ENCODE results near the gene HCAR1.

The HCAR1 gene, protein sequence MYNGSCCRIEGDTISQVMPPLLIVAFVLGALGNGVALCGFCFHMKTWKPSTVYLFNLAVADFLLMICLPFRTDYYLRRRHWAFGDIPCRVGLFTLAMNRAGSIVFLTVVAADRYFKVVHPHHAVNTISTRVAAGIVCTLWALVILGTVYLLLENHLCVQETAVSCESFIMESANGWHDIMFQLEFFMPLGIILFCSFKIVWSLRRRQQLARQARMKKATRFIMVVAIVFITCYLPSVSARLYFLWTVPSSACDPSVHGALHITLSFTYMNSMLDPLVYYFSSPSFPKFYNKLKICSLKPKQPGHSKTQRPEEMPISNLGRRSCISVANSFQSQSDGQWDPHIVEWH

GRCh38 chr12:122730215-122731014 is at the start of gene HCAR1:
Gene HCAR1 (minus strand): TSS chr12:122730844. CDS start chr12:122730339, 505 bp downstream.
- no peak for TF ChIP-seq CTCF (conservative IDR thresholded peaks at IDR 0.05)
- peak within 1 kb of the TSS; percentile 58 for H3K27ac ChIP-seq

DNA sequence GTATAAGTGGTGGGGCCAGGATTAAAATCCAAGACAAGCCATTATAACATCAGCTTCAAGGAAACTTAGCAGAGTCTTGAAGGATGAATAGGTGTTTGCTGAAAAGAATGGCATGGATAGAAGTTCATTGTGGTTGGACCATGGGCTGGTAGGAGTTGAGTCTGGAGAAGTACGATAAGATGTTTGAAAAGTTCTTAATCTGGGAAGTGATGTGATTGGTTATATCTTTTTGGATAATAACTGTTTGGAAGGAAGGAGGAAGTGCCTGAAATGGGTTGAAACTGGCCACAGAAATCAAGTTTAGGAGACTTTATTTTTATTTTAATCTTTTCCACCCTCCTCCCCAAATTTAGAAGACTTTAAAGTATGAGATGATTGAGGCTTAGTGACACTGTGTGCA is 26.9 kb upstream of the HCAR1 start:
- no peak for TF ChIP-seq CTCF (conservative IDR thresholded peaks at IDR 0.05)
- no peak overlapping the region for H3K27ac ChIP-seq

DNA sequence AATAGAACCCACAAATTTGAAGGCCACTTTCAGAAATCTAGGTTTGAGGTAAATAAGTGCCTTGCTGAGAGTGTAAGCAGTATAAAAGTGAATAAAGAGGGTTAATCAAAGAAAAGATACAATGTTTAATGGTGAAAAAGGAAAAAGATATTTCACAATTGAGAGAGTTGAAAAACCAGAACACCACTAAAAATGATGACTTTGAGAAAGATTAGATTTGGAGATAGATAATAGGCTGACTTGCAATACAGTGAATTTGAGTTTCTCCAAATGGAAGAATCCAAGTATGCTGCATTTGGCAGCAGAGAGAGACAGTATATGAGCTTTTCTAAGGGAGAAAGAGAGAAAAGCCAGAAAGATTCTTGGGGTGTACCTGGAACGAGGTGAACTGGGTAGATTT is 24.1 kb upstream of the HCAR1 start:
- TF ChIP-seq CTCF (conservative IDR thresholded peaks at IDR 0.05), result no peak

GRCh38 chr12:122753319-122753650 is 22.6 kb upstream of the HCAR1 start:
- H3K27ac ChIP-seq, result peak overlapping the region; percentile 95

More for the DNA sequence above, 24.1 kb upstream of the HCAR1 start:
- H3K27ac ChIP-seq, result no peak overlapping the region; the same call in 1 of the 2 replicates

DNA sequence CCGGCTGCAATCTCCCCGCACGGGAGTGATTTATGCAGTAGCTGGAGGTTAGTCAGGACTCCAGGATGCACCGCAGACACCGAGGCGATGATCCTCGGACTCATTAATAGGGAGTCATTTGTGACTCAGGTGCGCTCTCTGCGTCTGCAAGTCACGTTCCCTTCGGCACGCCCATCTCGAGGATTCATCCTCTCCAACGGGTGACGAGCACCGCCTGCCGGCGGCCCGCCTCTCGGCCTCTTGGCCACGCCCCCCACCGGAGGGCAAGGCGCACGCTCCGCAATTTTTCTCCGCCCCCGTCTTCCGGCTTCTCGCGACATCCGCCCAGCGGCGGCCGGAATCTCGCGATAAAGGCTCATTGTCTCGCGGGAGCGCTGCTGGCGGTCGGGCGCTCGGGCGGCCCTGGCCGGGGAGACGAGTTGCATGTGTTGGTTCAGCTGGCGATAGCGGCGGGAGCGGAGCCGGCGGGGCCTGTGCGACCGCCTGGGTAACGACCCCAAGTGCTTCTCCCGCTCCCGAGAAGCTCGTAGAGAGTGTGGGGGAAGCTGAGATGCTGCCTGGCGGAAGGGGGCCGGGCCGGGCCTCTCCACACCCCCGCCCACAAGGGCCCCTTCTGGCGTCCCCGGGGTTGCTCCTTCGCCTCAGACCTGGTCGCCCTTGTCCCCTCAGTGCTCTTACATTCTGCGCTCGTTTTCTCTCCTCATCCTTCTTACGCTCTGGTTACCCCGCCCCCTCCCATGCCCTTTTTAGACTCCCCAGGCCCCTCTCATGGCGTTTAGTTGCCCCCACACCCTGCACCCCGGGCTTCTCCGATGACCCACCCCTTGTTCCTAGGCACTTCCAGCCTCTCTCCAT is 22.0 kb upstream of the HCAR1 start, which contains the start of gene DENR:
Gene DENR, plus strand, starts transcription at position 361 of the 855 bp plus-strand sequence. CDS start 878 bp downstream, outside the sequence.
- H3K27ac ChIP-seq, result peak within 1 kb of the TSS; percentile 95
- peak; percentile 92 for TF ChIP-seq CTCF (conservative IDR thresholded peaks at IDR 0.05)

More at GRCh38 chr12:122753319-122753650, 22.6 kb upstream of the HCAR1 start:
- TF ChIP-seq CTCF (conservative IDR thresholded peaks at IDR 0.05), result no peak

DNA sequence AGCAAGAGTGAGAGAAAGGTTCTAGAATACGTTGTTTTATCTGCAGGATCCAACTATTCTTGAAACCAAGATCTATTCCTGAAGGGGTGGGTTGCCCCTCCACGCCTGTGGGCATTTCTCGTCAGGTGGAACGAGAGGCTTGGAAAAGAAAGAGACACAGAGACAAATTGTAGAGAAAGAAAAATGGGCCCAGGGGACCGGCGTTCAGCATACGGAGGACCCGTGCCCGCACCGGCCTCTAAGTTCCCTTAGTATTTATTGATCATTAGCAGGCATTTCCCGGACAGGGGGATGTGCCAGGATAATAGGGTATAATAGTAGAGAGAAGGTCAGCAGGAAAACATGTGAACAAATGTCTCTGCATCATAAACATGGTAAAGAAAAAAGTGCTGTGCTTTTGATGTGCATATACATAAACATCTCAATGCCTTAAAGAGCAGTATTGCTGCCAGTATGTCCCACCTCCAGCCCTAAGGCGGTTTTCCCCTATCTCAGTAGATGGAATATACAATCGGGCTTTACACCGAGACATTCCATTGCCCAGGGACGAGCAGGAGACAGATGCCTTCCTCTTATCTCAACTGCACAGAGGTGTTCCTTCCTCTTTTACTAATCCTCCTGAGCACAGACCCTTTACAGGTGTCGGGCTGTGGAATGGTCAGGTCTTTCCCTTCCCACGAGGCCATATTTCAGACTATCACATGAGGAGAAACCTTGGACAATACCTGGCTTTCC is 20.3 kb upstream of the HCAR1 start:
- H3K27ac ChIP-seq, result peak overlapping the region; percentile 95

Measured in VCaP (cell line).